ENCODE data around the gene EIF3B.

The EIF3B gene

GRCh38 chr7:2421943-2422310 lies 67.3 kb downstream of the EIF3B start:
- Histone ChIP-seq H3K9ac (no peak overlapping the region), H4K20me1 (ENCODE audit: insufficient read depth) (no peaks in the 10 kb centered on the region), H3K27ac (no peak overlapping the region), H3K4me2 (no peak overlapping the region), H3K27me3 (ENCODE audit: insufficient read depth, low read depth) (no peaks in the 10 kb centered on the region), H2AFZ (ENCODE audit: low read depth) (no peak overlapping the region), H3K4me3 (IDR thresholded peaks at IDR 0.05; ENCODE audit: insufficient read depth, low read depth, low read length) (no peak overlapping the region), H3K79me2 (ENCODE audit: insufficient read depth, low read depth) (peaks cover 32% of the 10 kb centered on the region; the same call in 1 of the 2 replicates), H3K36me3 (ENCODE audit: insufficient read depth) (no peaks in the 10 kb centered on the region), H3K4me1 (ENCODE audit: low read depth, poor library complexity, severe bottlenecking) (peaks cover 15% of the 10 kb centered on the region)
- TF ChIP-seq CTCF (conservative IDR thresholded peaks at IDR 0.05; ENCODE audit: low read depth, low read length): no peak

GRCh38 chr7:2425749-2426148 lies 71.1 kb downstream of the EIF3B start:
- TF ChIP-seq CTCF (conservative IDR thresholded peaks at IDR 0.05; ENCODE audit: low read depth, low read length): no peak
- no peak overlapping the region for H3K4me2 ChIP-seq

More at GRCh38 chr7:2425749-2426148, 71.1 kb downstream of the EIF3B start:
- Histone ChIP-seq H3K4me3 (IDR thresholded peaks at IDR 0.05; ENCODE audit: insufficient read depth, low read depth, low read length) (no peak overlapping the region), H3K36me3 (ENCODE audit: insufficient read depth) (no peaks in the 10 kb centered on the region), H3K79me2 (ENCODE audit: insufficient read depth, low read depth) (peaks cover 20% of the 10 kb centered on the region; the same call in 1 of the 2 replicates), H3K27me3 (ENCODE audit: insufficient read depth, low read depth) (no peaks in the 10 kb centered on the region), H2AFZ (ENCODE audit: low read depth) (no peak overlapping the region), H4K20me1 (ENCODE audit: insufficient read depth) (no peaks in the 10 kb centered on the region), H3K4me1 (ENCODE audit: low read depth, poor library complexity, severe bottlenecking) (peaks cover 18% of the 10 kb centered on the region), H3K9ac (no peak overlapping the region), H3K27ac (no peak overlapping the region)

Measured in KMS-11 (cell line).